GM18502 (cell line): ENCODE measurements around the gene UNC45B.
"Not testable (repeated sequence)": the region's sequence is repeated elsewhere in the genome, so short reads cannot be mapped to it uniquely, and the experiment has no call there.

ENCODE experiments used
- ATAC-seq: cut with Tn5 transposase; IDR thresholded peaks from one replicate; pipeline ENCODE4 v1.9.1; 2021; ENCODE audit warnings: mild to moderate bottlenecking; ENCODE audit not compliant: unreplicated experiment, poor library complexity

Gene UNC45B

GRCh38 chr17:35147375-35147905, at the start of gene UNC45B:
Gene UNC45B, plus strand, starts transcription at chr17:35147817. Its CDS starts 447 bp downstream, at chr17:35148264.
- ATAC-seq = no peak

GRCh38 chr17:35099908-35100307, 47.7 kb upstream of the UNC45B start:
- no peak for ATAC-seq

GRCh38 chr17:35101036-35101435, 46.6 kb upstream of the UNC45B start:
- no peak for ATAC-seq

GRCh38 chr17:35101725-35102124, 45.9 kb upstream of the UNC45B start:
- no peak for ATAC-seq

GRCh38 chr17:35103271-35103670, 44.3 kb upstream of the UNC45B start:
- no peak for ATAC-seq

- ATAC-seq = no peak
Observed at GRCh38 chr17:35104844-35105450, 42.7 kb upstream of the UNC45B start.

- not testable (repeated sequence) for ATAC-seq
Observed at GRCh38 chr17:35110791-35111190, 36.8 kb upstream of the UNC45B start.

- ATAC-seq = no peak
Observed at GRCh38 chr17:35116845-35117244, 30.8 kb upstream of the UNC45B start.

GRCh38 chr17:35117984-35118383, 29.6 kb upstream of the UNC45B start:
- ATAC-seq = no peak

- peak; percentile 85 for ATAC-seq
Observed at GRCh38 chr17:35119370-35120165, 28.0 kb upstream of the UNC45B start, which contains the start of gene RAD51D. Gene RAD51D, minus strand, starts transcription at chr17:35119860. Its CDS starts 247 bp downstream, at chr17:35119613.

- ATAC-seq = no peak
Observed at GRCh38 chr17:35121315-35121714, 26.3 kb upstream of the UNC45B start, which contains the start of gene FNDC8. Gene FNDC8, plus strand, starts transcription at chr17:35121615. Its CDS starts 79 bp downstream, at chr17:35121694.

GRCh38 chr17:35127751-35128514, 19.7 kb upstream of the UNC45B start:
- ATAC-seq = no peak

GRCh38 chr17:35129154-35129972, 18.3 kb upstream of the UNC45B start:
- ATAC-seq = no peak

- ATAC-seq = no peak
Observed at GRCh38 chr17:35129973-35130351, 17.7 kb upstream of the UNC45B start.

GRCh38 chr17:35130392-35130791, 17.2 kb upstream of the UNC45B start:
- no peak for ATAC-seq

GRCh38 chr17:35132099-35132498, 15.5 kb upstream of the UNC45B start:
- no peak for ATAC-seq

GRCh38 chr17:35132816-35133550, 14.6 kb upstream of the UNC45B start:
- no peak for ATAC-seq

GRCh38 chr17:35135322-35135721, 12.3 kb upstream of the UNC45B start:
- no peak for ATAC-seq

- ATAC-seq = no peak
Observed at GRCh38 chr17:35138218-35138617, 9.4 kb upstream of the UNC45B start.
